AG10803 (cell line): ENCODE measurements around the gene DLGAP1.

Source experiments
- DNase-seq: peaks from one replicate; pipeline ENCODE4 v3.0.0; 2010; ENCODE audit warnings: low read depth
- H3K4me3 ChIP-seq: 2 replicates; pipeline ENCODE4 v1.5.1; 2011; ENCODE audit warnings: mild to moderate bottlenecking, low read length, control low read depth
- TF ChIP-seq, protein P1 (sequence below): conservative IDR thresholded peaks from 2 replicates; pipeline ENCODE4 v1.5.1; 2011; ENCODE audit warnings: mild to moderate bottlenecking, low read length, control low read depth, inconsistent platforms

DLGAP1 gene

DNA sequence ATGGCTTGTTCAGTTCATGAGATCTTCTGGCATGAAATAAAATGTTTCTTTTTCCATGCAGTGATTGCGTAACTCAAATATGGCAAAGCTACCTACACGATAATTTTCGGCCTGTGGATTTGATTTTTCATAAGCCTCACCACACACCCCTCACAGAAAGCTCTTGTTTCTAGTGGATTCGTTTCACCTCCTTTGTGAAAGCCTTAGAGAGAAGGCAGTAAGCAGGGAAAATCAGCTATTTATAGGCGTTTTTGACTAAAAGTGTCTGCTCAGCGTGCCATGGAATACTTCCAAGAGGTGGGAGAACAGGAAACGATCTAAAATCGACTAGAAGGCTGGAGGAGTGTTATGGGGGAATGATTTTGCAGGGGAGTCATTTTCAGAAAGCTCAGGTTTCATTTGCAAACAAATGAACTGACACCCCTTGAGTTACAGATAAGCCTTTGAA, 587.2 kb downstream of the DLGAP1 start:
- TF ChIP-seq, protein P1, sequence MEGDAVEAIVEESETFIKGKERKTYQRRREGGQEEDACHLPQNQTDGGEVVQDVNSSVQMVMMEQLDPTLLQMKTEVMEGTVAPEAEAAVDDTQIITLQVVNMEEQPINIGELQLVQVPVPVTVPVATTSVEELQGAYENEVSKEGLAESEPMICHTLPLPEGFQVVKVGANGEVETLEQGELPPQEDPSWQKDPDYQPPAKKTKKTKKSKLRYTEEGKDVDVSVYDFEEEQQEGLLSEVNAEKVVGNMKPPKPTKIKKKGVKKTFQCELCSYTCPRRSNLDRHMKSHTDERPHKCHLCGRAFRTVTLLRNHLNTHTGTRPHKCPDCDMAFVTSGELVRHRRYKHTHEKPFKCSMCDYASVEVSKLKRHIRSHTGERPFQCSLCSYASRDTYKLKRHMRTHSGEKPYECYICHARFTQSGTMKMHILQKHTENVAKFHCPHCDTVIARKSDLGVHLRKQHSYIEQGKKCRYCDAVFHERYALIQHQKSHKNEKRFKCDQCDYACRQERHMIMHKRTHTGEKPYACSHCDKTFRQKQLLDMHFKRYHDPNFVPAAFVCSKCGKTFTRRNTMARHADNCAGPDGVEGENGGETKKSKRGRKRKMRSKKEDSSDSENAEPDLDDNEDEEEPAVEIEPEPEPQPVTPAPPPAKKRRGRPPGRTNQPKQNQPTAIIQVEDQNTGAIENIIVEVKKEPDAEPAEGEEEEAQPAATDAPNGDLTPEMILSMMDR, result no peak
- no peak overlapping the region for H3K4me3 ChIP-seq
- peak; percentile 5 for DNase-seq

- DNase-seq, result no peak
- TF ChIP-seq, protein P1, result no peak
- H3K4me3 ChIP-seq, result no peak overlapping the region
Observed at GRCh38 chr18:3867236-3867635, 587.9 kb downstream of the DLGAP1 start.

DNA sequence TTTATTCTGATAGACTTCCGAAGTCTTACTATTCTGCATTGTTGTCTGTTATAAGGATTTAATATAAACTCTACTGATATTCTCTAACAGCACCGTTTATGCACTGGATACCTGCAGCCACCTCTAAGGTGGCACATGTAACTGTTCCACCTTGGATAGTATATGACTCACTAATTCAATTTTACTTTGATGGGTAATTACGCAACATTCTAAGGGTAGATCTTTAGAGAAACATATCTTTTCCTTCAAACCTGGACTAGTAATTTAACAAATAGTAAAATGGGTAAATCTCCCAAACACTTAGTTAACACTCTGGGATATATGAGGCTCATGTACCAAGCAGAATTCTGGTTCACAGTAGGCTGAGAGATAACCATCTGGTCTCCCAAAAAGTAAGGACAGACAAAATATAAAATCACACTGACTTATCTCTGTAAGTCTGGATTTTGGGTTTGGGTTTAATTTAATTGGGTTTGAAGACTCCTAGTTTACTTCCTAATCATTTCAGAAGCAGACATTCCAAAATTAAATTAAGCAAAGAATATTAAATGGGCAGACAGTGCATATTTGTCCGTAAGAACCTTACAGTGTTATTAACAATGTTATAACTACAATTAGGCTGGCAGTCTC, 590.3 kb downstream of the DLGAP1 start:
- TF ChIP-seq, protein P1, result no peak
- H3K4me3 ChIP-seq, result no peak overlapping the region
- DNase-seq, result no peak

DNA sequence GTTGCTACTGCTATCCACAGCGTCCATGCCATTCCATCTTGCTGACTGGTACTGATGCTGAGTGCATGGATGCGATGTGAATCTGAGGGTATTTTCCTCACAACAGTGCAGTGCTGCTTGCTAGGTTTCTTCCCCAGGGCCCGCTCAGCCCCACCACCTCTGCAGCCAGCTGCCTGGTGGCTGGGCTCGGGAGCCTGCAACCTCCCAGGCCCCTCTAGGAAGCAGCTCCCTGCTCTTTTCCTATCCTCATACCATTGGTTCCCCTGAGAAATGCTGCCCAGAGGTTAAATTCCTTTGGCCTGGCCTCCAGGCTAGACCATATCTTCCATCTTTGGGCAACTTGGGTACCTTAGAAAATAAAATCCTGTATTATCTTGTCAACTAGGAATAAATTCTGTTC, 591.5 kb downstream of the DLGAP1 start:
- DNase-seq, result no peak
- H3K4me3 ChIP-seq, result no peak overlapping the region
- TF ChIP-seq, protein P1, result no peak

GRCh38 chr18:3863006-3863405, 592.1 kb downstream of the DLGAP1 start:
- TF ChIP-seq, protein P1, result no peak
- no peak for DNase-seq
- H3K4me3 ChIP-seq, result no peak overlapping the region

GRCh38 chr18:3861495-3861894, 593.6 kb downstream of the DLGAP1 start:
- H3K4me3 ChIP-seq, result no peak overlapping the region
- TF ChIP-seq, protein P1, result no peak
- no peak for DNase-seq

- no peak overlapping the region for H3K4me3 ChIP-seq
- TF ChIP-seq, protein P1, result no peak
- DNase-seq, result peak; percentile 20
Observed at GRCh38 chr18:3857544-3857943, 597.6 kb downstream of the DLGAP1 start.
